Activated CD4-positive, alpha-beta memory T cell treated with anti-CD3 and anti-CD28 coated beads for 36 hours (primary cell): ENCODE results near the gene IFI27. TPM values are rescaled to one million over a fixed set of nuclear protein-coding genes. Genes with fewer than 3 reads are reported as not detected.

Source experiments
- CTCF ChIA-PET: fragments of 350-600 bp; sonication (Branson Sonifier 250); formaldehyde crosslinking; loops from one replicate; lab custom pipeline; 2021; ENCODE audit warnings: antibody characterized with exemption, inconsistent platforms; lab: Charles Lee
- POLR2A ChIA-PET: fragments of 350-600 bp; sonication (Branson Sonifier 250); formaldehyde crosslinking; loops from one replicate; lab custom pipeline; 2021; ENCODE audit warnings: antibody characterized with exemption; lab: Charles Lee
- DNase-seq: peaks from one replicate; pipeline ENCODE4 v3.0.0-alpha.2; 2020
- H3K27ac Mint-ChIP-seq: one replicate; pipeline ENCODE4 v1.8.0; 2021; ENCODE audit warnings: mixed read lengths
- H3K27me3 Mint-ChIP-seq: one replicate; pipeline ENCODE4 v1.8.0; 2021; ENCODE audit warnings: mixed read lengths
- H3K36me3 Mint-ChIP-seq: one replicate; pipeline ENCODE4 v1.8.0; 2021; ENCODE audit warnings: mixed read lengths
- H3K4me1 Mint-ChIP-seq: one replicate; pipeline ENCODE4 v1.8.0; 2021; ENCODE audit warnings: low read depth, mixed read lengths
- H3K4me3 Mint-ChIP-seq: one replicate; pipeline ENCODE4 v1.8.0; 2021; ENCODE audit warnings: mild to moderate bottlenecking, mixed read lengths
- H3K9me3 Mint-ChIP-seq: one replicate; pipeline ENCODE4 v1.8.0; 2021; ENCODE audit warnings: mixed read lengths
- intact Hi-C: fragments of 100-400 bp; cut with micrococcal nuclease; formaldehyde crosslinking; loops from one replicate; pipeline ENCODE4 v1.15.1; 2023
- total RNA-seq, 2 experiments: library from RNA; stranded (reverse); gene quantifications; one replicate each; pipeline ENCODE4 v1.2.3, GENCODE V29; 2021

IFI27 gene
- total RNA-seq, 2 experiments from 2014 or later = 2.3 to 3.1 TPM

GRCh38 chr14:94104731-94105130, 5.8 kb upstream of the IFI27 start:
- CTCF ChIA-PET = interaction anchor here (1.2 kb wide), 1 partner anchor 32 kb away, joined by 3 read pairs; no protein-coding TSS in a partner anchor
- no peak overlapping the region for H3K4me3 Mint-ChIP-seq
- H3K27me3 Mint-ChIP-seq = no peaks in the 10 kb centered on the region
- POLR2A ChIA-PET = no interaction called here
- DNase-seq = no peak
- H3K9me3 Mint-ChIP-seq = no peaks in the 10 kb centered on the region
- no peaks in the 10 kb centered on the region for H3K36me3 Mint-ChIP-seq
- H3K4me1 Mint-ChIP-seq = no peaks in the 10 kb centered on the region
- no peak overlapping the region for H3K27ac Mint-ChIP-seq
- intact Hi-C loops = no loop called here

- no peak overlapping the region for H3K4me3 Mint-ChIP-seq
- DNase-seq = no peak
- H3K4me1 Mint-ChIP-seq = no peaks in the 10 kb centered on the region
- CTCF ChIA-PET = no interaction called here
- intact Hi-C loops = no loop called here
- POLR2A ChIA-PET = no interaction called here
- H3K27me3 Mint-ChIP-seq = no peaks in the 10 kb centered on the region
- no peaks in the 10 kb centered on the region for H3K36me3 Mint-ChIP-seq
- no peak overlapping the region for H3K27ac Mint-ChIP-seq
- no peaks in the 10 kb centered on the region for H3K9me3 Mint-ChIP-seq
These were observed 653 bp upstream of the IFI27 start for GRCh38 chr14:94109915-94110250.

DNA sequence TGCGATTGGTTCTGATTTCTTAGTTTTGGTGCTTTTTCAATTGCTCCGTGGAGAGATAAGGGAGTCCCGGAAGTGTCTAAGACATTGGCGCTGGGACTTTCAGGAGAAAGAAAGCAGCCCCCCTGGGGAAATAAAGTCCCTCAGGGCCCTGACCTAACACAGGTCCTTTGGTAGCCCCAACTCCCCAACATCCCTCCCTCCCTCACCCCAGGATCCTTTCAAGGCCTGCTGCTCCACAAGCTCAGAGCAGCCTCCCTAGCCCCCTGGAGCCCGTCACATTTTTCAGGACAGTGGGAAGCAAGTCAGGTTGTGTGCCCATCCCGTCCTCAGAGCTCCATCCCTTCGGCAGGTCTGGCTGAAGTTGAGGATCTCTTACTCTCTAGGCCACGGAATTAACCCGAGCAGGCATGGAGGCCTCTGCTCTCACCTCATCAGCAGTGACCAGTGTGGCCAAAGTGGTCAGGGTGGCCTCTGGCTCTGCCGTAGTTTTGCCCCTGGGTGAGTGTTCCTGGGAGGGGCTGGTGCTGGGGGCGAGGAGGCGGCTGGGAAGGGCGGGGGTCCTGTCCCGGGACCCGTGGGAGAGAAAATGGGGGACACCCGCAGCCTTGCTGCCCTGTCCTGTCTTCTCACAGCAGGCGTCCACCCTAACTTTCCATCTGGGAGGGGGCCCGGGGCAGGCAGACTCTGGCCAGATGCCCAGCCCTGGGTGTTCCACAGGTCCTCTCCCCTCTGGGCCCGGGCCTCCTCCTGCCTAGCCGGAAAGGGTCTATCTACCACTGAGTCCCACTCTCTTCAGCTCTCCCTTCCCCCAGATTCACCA, 950 bp downstream of the IFI27 start:
- Mint-ChIP-seq H3K4me1 (no peaks in the 10 kb centered on the region), H3K9me3 (no peaks in the 10 kb centered on the region), H3K27ac (no peak overlapping the region), H3K36me3 (no peaks in the 10 kb centered on the region), H3K27me3 (peaks cover under 1% of the 10 kb centered on the region), H3K4me3 (no peak overlapping the region)
- intact Hi-C loops = no loop called here
- ChIA-PET POLR2A (no interaction called here), CTCF (interaction anchor here (1.1 kb wide), 1 partner anchor 25 kb away, joined by 4 read pairs; no protein-coding TSS in a partner anchor)
- DNase-seq = no peak

DNA sequence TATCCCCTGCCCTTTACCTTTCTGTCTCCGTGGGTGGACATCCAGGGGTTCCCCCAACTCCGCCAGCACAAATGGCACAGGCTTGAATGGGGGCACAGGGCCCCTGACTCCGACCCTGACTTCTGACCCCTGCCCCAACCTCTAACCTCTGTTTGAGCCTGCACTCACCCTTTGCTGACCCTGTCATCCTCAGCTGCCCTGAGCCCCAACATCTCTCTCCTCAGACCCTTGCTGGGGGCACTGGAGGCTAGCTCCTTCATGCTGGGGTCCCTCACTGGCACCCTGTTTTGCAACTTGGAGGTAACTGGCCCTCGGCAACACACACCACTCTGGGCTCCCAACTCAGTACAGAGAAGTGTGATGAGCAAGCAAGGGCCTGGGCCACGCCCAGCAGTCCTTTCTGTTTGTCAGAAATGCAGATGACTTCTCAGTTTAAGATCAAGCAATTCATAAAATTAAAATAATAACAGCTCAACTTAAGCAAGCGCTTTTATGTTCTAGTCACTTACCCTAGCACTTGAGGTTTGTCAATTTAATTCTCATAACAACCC, 2.1 kb downstream of the IFI27 start:
- intact Hi-C loops = no loop called here
- peaks cover 6% of the 10 kb centered on the region for H3K27me3 Mint-ChIP-seq
- ChIA-PET CTCF (no interaction called here), POLR2A (no interaction called here)
- H3K27ac Mint-ChIP-seq = no peak overlapping the region
- no peaks in the 10 kb centered on the region for H3K9me3 Mint-ChIP-seq
- DNase-seq = no peak
- no peaks in the 10 kb centered on the region for H3K4me1 Mint-ChIP-seq
- no peaks in the 10 kb centered on the region for H3K36me3 Mint-ChIP-seq
- no peak overlapping the region for H3K4me3 Mint-ChIP-seq

DNA sequence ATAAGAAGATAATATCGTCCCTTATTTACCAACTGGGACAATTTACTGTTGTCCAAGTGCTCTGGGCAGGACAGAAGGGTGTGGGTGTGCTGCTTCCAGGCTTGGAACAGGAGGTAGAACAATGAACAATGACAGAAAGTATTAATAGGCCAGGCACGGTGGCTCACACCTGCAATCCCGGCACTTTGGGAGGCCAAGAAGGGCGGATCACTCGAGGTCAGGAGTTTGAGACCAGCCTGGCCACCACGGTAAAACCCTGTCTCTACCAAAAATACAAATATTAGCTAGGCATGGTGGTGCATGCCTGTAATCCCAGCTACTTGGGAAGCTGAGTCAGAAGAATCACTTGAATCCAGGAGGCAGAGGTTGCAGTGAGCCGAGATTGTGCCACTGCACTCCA, 2.5 kb downstream of the IFI27 start:
- H3K36me3 Mint-ChIP-seq = no peaks in the 10 kb centered on the region
- H3K9me3 Mint-ChIP-seq = no peaks in the 10 kb centered on the region
- no peak overlapping the region for H3K4me3 Mint-ChIP-seq
- intact Hi-C loops = no loop called here
- DNase-seq = no peak
- CTCF ChIA-PET = interaction anchor here (0.7 kb wide), 1 partner anchor 373 kb away, joined by 3 read pairs; no protein-coding TSS in a partner anchor
- POLR2A ChIA-PET = no interaction called here
- H3K27me3 Mint-ChIP-seq = peaks cover 6% of the 10 kb centered on the region
- H3K4me1 Mint-ChIP-seq = no peaks in the 10 kb centered on the region
- no peak overlapping the region for H3K27ac Mint-ChIP-seq

GRCh38 chr14:94113490-94113889, 3.0 kb downstream of the IFI27 start:
- Mint-ChIP-seq H3K27ac (no peak overlapping the region), H3K4me3 (no peak overlapping the region), H3K4me1 (no peaks in the 10 kb centered on the region), H3K36me3 (no peaks in the 10 kb centered on the region), H3K9me3 (no peaks in the 10 kb centered on the region), H3K27me3 (peaks cover 6% of the 10 kb centered on the region)
- DNase-seq = no peak
- POLR2A ChIA-PET = no interaction called here
- intact Hi-C loops = no loop called here
- CTCF ChIA-PET = interaction anchor here (0.7 kb wide), 1 partner anchor 372 kb away, joined by 3 read pairs; no protein-coding TSS in a partner anchor

DNA sequence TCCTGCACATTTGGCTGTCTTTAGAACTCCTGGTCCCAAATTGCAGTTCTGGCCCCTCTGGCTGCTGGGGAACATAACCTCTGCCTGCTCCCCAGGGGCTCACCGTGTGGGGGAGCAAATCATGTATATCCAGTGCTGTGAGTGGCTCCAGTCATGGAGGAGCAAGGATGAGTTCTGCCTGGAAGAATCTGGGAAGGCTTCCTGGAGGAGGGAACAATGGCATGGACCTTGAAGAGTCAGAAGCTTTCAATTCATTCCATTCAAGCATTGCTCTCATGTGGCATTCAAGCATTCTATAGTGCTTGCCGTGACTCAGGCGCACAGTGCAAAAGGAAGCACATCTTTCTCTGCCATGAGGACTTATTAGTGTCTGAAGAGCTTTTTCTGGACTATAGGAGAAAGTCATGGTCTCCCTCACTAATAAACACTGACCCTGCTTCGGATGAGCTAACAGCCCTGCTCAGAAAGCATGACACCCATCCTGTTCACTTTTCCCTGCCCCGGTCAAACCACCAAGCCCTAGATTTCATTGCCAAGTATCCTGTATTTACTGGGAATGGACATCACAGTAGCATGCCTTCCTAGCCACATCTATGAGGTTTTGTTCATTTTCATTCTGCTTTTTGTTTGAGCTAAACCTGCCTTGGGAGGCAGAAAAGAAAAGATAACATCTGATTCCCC, 3.5 kb downstream of the IFI27 start:
- intact Hi-C loops = no loop called here
- ChIA-PET POLR2A (no interaction called here), CTCF (interaction anchor here (1.9 kb wide), 1 partner anchor 23 kb away, joined by 7 read pairs; no protein-coding TSS in a partner anchor)
- Mint-ChIP-seq H3K27me3 (peaks cover 6% of the 10 kb centered on the region), H3K9me3 (no peaks in the 10 kb centered on the region), H3K27ac (no peak overlapping the region), H3K36me3 (no peaks in the 10 kb centered on the region), H3K4me1 (no peaks in the 10 kb centered on the region), H3K4me3 (no peak overlapping the region)
- no peak for DNase-seq

- CTCF ChIA-PET = interaction anchor here (0.9 to 1.9 kb wide), 3 partner anchors 18 to 78 kb away, joined by 3 to 7 read pairs (median 5); no protein-coding TSS in a partner anchor
- intact Hi-C loops = no loop called here
- H3K36me3 Mint-ChIP-seq = no peaks in the 10 kb centered on the region
These were observed 4.1 kb downstream of the IFI27 start for GRCh38 chr14:94114589-94115057.

DNA sequence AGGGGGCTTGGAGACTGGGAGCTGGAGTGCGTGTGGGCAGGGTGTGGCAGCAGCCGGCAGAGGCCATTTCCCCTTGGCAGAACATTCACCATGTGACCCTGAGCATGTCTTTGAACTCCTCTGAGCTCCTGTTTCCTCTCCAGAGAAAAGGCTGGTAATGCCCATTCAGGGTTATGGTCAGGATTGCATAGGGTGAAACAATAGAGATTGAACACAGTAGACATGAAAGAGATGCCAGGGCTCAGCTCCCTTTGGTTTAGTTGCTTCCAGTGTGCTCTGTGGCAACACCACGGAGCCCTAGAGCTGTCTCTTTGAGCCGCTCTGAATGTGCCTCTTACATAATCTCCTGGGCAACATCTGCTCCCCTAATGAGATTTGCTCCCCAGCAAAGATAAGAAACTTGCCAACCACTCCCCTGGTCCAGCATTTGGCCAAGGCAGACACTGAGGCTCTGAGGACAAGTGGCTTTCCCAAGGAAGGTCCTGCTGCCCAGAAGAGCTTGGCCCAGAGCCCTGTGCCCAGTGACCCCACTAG, 4.6 kb downstream of the IFI27 start:
- POLR2A ChIA-PET = no interaction called here

More at GRCh38 chr14:94114589-94115057, 4.1 kb downstream of the IFI27 start:
- Mint-ChIP-seq H3K27ac (no peak overlapping the region), H3K27me3 (peaks cover 6% of the 10 kb centered on the region), H3K4me3 (no peak overlapping the region), H3K9me3 (peaks cover 4% of the 10 kb centered on the region), H3K4me1 (no peaks in the 10 kb centered on the region)
- POLR2A ChIA-PET = no interaction called here
- DNase-seq = no peak

DNA sequence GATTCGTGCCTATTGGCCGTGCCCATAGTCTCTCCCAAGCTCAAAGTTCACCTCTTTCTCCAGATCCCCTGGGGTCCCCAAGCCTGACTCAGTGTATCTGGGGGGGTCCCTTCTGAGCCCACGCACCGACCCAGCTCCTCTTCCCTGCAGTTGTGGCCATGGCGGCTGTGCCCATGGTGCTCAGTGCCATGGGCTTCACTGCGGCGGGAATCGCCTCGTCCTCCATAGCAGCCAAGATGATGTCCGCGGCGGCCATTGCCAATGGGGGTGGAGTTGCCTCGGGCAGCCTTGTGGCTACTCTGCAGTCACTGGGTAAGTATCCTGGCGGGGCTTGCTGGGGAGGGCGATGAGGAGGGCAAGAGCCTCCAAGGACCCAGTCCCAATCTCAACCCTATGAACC, 5.1 kb downstream of the IFI27 start:
- intact Hi-C loops = no loop called here
- CTCF ChIA-PET = interaction anchor here (0.9 to 1.9 kb wide), 3 partner anchors 17 to 79 kb away, joined by 3 to 7 read pairs (median 5); no protein-coding TSS in a partner anchor
- no peak for DNase-seq

More for the DNA sequence above, 4.6 kb downstream of the IFI27 start:
- CTCF ChIA-PET = interaction anchor here (0.9 to 1.9 kb wide), 3 partner anchors 18 to 79 kb away, joined by 3 to 7 read pairs (median 5); no protein-coding TSS in a partner anchor
- intact Hi-C loops = no loop called here
- Mint-ChIP-seq H3K27ac (no peak overlapping the region), H3K4me1 (no peaks in the 10 kb centered on the region), H3K4me3 (no peak overlapping the region), H3K36me3 (no peaks in the 10 kb centered on the region), H3K9me3 (peaks cover 9% of the 10 kb centered on the region), H3K27me3 (peaks cover 6% of the 10 kb centered on the region)
- DNase-seq = no peak

DNA sequence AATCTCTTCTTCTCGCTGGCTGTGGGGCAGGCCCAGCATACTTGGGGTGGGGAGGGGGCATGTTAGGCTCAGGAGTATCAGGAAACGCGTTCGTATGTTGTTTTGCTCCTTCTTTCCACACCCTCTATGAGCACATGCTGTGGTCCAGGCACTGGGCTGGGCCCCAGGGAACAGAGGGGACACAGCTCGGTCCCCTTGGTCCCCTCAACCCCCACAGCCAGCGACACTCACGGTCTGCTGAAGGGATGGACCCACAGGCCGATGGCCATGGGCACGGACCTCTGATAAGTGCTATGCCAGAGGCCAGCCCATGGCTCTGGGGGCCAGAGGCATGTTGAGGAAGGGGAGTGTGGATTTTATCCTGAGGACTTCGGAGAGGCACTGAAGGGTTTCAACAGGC, 6.2 kb downstream of the IFI27 start:
- ChIA-PET CTCF (no interaction called here), POLR2A (no interaction called here)
- Mint-ChIP-seq H3K4me3 (no peak overlapping the region), H3K9me3 (peaks cover 24% of the 10 kb centered on the region), H3K4me1 (no peaks in the 10 kb centered on the region), H3K27ac (no peak overlapping the region), H3K27me3 (peaks cover 6% of the 10 kb centered on the region), H3K36me3 (peaks cover 7% of the 10 kb centered on the region)
- intact Hi-C loops = no loop called here
- DNase-seq = no peak

More for the DNA sequence above, 5.1 kb downstream of the IFI27 start:
- peaks cover 6% of the 10 kb centered on the region for H3K27me3 Mint-ChIP-seq
- H3K4me3 Mint-ChIP-seq = no peak overlapping the region
- H3K9me3 Mint-ChIP-seq = peaks cover 14% of the 10 kb centered on the region
- no peaks in the 10 kb centered on the region for H3K4me1 Mint-ChIP-seq
- H3K27ac Mint-ChIP-seq = no peak overlapping the region
- POLR2A ChIA-PET = no interaction called here
- H3K36me3 Mint-ChIP-seq = peaks cover 2% of the 10 kb centered on the region

DNA sequence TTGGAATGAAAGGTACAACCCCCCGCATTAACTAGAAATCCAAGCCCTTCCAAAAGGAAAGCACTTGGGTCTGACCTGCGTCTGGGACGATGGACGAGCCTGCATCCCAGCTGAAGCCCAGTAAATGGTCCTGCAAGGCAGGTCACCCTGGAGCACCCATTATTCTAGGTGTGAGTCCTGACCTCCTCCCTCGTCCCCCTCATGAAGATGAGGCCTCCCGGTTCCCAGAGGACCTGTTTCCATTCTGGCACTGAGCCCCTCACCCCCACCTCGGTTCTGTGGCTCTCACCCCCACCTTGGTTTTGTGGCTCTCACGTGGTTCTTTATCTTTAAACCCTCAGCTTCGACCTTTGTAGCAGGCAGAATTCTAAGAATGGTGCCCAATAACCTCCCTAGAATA, 7.3 kb downstream of the IFI27 start:
- no peak for DNase-seq
- peaks cover 7% of the 10 kb centered on the region for H3K36me3 Mint-ChIP-seq
- peaks cover 25% of the 10 kb centered on the region for H3K9me3 Mint-ChIP-seq
- intact Hi-C loops = no loop called here
- H3K27me3 Mint-ChIP-seq = peaks cover 6% of the 10 kb centered on the region
- ChIA-PET POLR2A (no interaction called here), CTCF (interaction anchor here (1.5 to 1.8 kb wide), 2 partner anchors 14 to 19 kb away, joined by 6 to 9 read pairs; no protein-coding TSS in a partner anchor)
- no peak overlapping the region for H3K27ac Mint-ChIP-seq
- no peak overlapping the region for H3K4me3 Mint-ChIP-seq
- H3K4me1 Mint-ChIP-seq = no peaks in the 10 kb centered on the region
